A172 (cell line): ENCODE results near the gene MB21D2. TPM values are rescaled to one million over a fixed set of nuclear protein-coding genes. Genes with fewer than 3 reads are reported as not detected.
A peak's percentile ranks its signal among the peaks of the same experiment; 100 is the strongest.

Source experiments
- DNase-seq: peaks from one replicate; pipeline ENCODE4 v3.0.0-alpha.2; 2015; ENCODE audit warnings: low spot score
- total RNA-seq: library from RNA; depleted of rRNA; stranded (reverse); fragments of >200 nt; shearing (Covaris generic); gene quantifications from 2 replicates; pipeline ENCODE4 v1.2.3, GENCODE V29; 2014

The MB21D2 gene
- total RNA-seq, 1 experiment from 2014 or later = 85.0 TPM

- DNase-seq = no peak
Observed at GRCh38 chr3:192923731-192924130, 6.1 kb upstream of the MB21D2 start.

GRCh38 chr3:192921793-192922192 is 4.1 kb upstream of the MB21D2 start:
- DNase-seq = no peak

- no peak for DNase-seq
Observed at GRCh38 chr3:192920411-192920810, 2.8 kb upstream of the MB21D2 start.

GRCh38 chr3:192919901-192920300 is 2.2 kb upstream of the MB21D2 start:
- no peak for DNase-seq

GRCh38 chr3:192918275-192918588 is 576 bp upstream of the MB21D2 start:
- DNase-seq = no peak

- peak; percentile 50 for DNase-seq
Observed at GRCh38 chr3:192917028-192917403, 640 bp downstream of the MB21D2 start.

- no peak for DNase-seq
Observed at GRCh38 chr3:192916371-192917027, 1.2 kb downstream of the MB21D2 start.

- DNase-seq = peak; percentile 59
Observed at GRCh38 chr3:192915722-192916121, 1.9 kb downstream of the MB21D2 start.

GRCh38 chr3:192915304-192915703 is 2.4 kb downstream of the MB21D2 start:
- DNase-seq = peak; percentile 71

GRCh38 chr3:192914848-192915247 is 2.8 kb downstream of the MB21D2 start:
- no peak for DNase-seq

- no peak for DNase-seq
Observed at GRCh38 chr3:192913540-192913939, 4.1 kb downstream of the MB21D2 start.

GRCh38 chr3:192911293-192911692 is 6.4 kb downstream of the MB21D2 start:
- no peak for DNase-seq

GRCh38 chr3:192907784-192908183 is 9.9 kb downstream of the MB21D2 start:
- no peak for DNase-seq

- DNase-seq = no peak
Observed at GRCh38 chr3:192906940-192907339, 10.7 kb downstream of the MB21D2 start.

GRCh38 chr3:192905980-192906678 is 11.5 kb downstream of the MB21D2 start:
- no peak for DNase-seq

GRCh38 chr3:192904632-192905289 is 12.9 kb downstream of the MB21D2 start:
- no peak for DNase-seq

GRCh38 chr3:192902549-192902948 is 15.1 kb downstream of the MB21D2 start:
- no peak for DNase-seq

GRCh38 chr3:192901435-192901834 is 16.2 kb downstream of the MB21D2 start:
- peak; percentile 95 for DNase-seq

GRCh38 chr3:192899540-192899982 is 18.1 kb downstream of the MB21D2 start:
- DNase-seq = peak; percentile 88

- DNase-seq = no peak
Observed at GRCh38 chr3:192897005-192897404, 20.7 kb downstream of the MB21D2 start.

- DNase-seq = no peak
Observed at GRCh38 chr3:192896208-192896607, 21.4 kb downstream of the MB21D2 start.

- DNase-seq = no peak
Observed at GRCh38 chr3:192894676-192895075, 23.0 kb downstream of the MB21D2 start.
